Endothelial cell of umbilical vein (primary cell): ENCODE results near the gene NCKAP5. TPM values are rescaled to one million over a fixed set of nuclear protein-coding genes. Genes with fewer than 3 reads are reported as not detected.

Experiments used
- BruUV-seq: library from RNA; stranded (reverse); fragments of 400-500 nt; replicated peaks from 2 replicates; lab custom pipeline; 2021; lab: Mats Ljungman, UMichigan
- CTCF ChIA-PET: fragments of 300-600, 350-600 bp; sonication (Branson Sonifier 250); formaldehyde crosslinking; loops from one replicate; lab custom pipeline; 2021; ENCODE audit warnings: antibody characterized with exemption, inconsistent platforms; lab: Charles Lee
- POLR2A ChIA-PET: fragments of 300-600, 350-600 bp; sonication (Branson Sonifier 250); formaldehyde crosslinking; loops from one replicate; lab custom pipeline; 2021; ENCODE audit warnings: antibody characterized with exemption, inconsistent platforms; lab: Charles Lee
- DNase-seq: peaks from one replicate; pipeline ENCODE4 v3.0.0-alpha.2; 2011; ENCODE audit warnings: low read depth, low spot score
- FAIRE-seq: peaks from 2 replicates; lab custom pipeline; 2011; peaks lifted over from hg19 to GRCh38; lab: Jason Lieb, UNC
- H2AFZ ChIP-seq: 2 replicates; pipeline ENCODE4 v1.6.0; 2012; ENCODE audit warnings: low read depth, low read length, control low read depth, inconsistent platforms
- H3K27ac ChIP-seq: 2 replicates; pipeline ENCODE4 v1.5.1; 2011; ENCODE audit warnings: low read depth, mild to moderate bottlenecking, control low read depth, low read length, moderate library complexity; ENCODE audit not compliant: insufficient read depth
- H3K27me3 ChIP-seq, 2 experiments: 2 replicates each; pipeline versions ENCODE4 v1.6.0 to v1.6.1; 2011; ENCODE audit warnings: low read length in 2 of 2, mixed read lengths in 1 of 2; ENCODE audit not compliant: control insufficient read depth in 2 of 2, insufficient read depth in 2 of 2
- H3K36me3 ChIP-seq, 2 experiments: 2 replicates in 1 of 2; 3 replicates in 1 of 2; pipeline ENCODE4 v1.5.1; 2011; ENCODE audit warnings: low read length in 2 of 2, mild to moderate bottlenecking in 1 of 2, moderate library complexity in 1 of 2; ENCODE audit not compliant: control insufficient read depth in 2 of 2, insufficient read depth in 2 of 2; ENCODE audit errors: extremely low read depth in 1 of 2
- H3K4me1 ChIP-seq: 3 replicates; pipeline ENCODE4 v1.5.1; 2011; ENCODE audit warnings: mild to moderate bottlenecking, low read length; ENCODE audit not compliant: control insufficient read depth, insufficient read depth; ENCODE audit errors: extremely low read depth
- H3K4me2 ChIP-seq: 2 replicates; pipeline ENCODE4 v1.6.1; 2011; ENCODE audit warnings: low read length, control low read depth, mixed read lengths; ENCODE audit not compliant: insufficient read depth
- H3K4me3 ChIP-seq, 3 experiments: fragments of 200-600 bp in 1 of 3; sonication (generic), shearing (Covaris generic) in 1 of 3; replicated peaks in 1 of 3; 2 replicates each; pipeline ENCODE4 v1.5.1; 2011 to 2016; ENCODE audit warnings: control low read depth in 3 of 3, low read length in 3 of 3, mild to moderate bottlenecking in 2 of 3, inconsistent platforms in 1 of 3, low read depth in 1 of 3, moderate library complexity in 1 of 3; ENCODE audit not compliant: insufficient read depth in 1 of 3
- H3K79me2 ChIP-seq: 2 replicates; pipeline ENCODE4 v1.6.0; 2012; ENCODE audit warnings: low read length, inconsistent platforms; ENCODE audit not compliant: control insufficient read depth, insufficient read depth
- H3K9ac ChIP-seq: replicated peaks from 2 replicates; pipeline ENCODE3; 2011; ENCODE audit warnings: low read length, control low read depth; ENCODE audit not compliant: insufficient read depth; ENCODE audit errors: extremely low read depth
- H3K9me1 ChIP-seq: replicated peaks from 3 replicates; pipeline ENCODE4 v1.6.0; 2011; ENCODE audit warnings: mild to moderate bottlenecking, low read length; ENCODE audit not compliant: control insufficient read depth, insufficient read depth; ENCODE audit errors: extremely low read depth
- H3K9me3 ChIP-seq: replicated peaks from 2 replicates; pipeline ENCODE4 v1.5.1; 2012; ENCODE audit warnings: low read length, inconsistent platforms; ENCODE audit not compliant: control insufficient read depth, insufficient read depth
- H4K20me1 ChIP-seq: replicated peaks from 2 replicates; pipeline ENCODE3; 2011; ENCODE audit warnings: mild to moderate bottlenecking, low read length; ENCODE audit not compliant: control insufficient read depth, insufficient read depth; ENCODE audit errors: extremely low read depth
- CTCF ChIP-seq, 2 donors: IDR thresholded peaks; 1 replicate in 1 of 2; 2 replicates in 1 of 2; pipeline ENCODE4 v1.5.1; 2011; ENCODE audit warnings: low read length in 2 of 2, mild to moderate bottlenecking in 2 of 2, moderate library complexity in 2 of 2, control low read depth in 1 of 2, inconsistent platforms in 1 of 2, low read depth in 1 of 2; ENCODE audit not compliant: insufficient read depth in 1 of 2; ENCODE audit errors: extremely low read depth in 1 of 2
- EZH2 ChIP-seq: IDR thresholded peaks from 2 replicates; pipeline ENCODE4 v1.6.1; 2012; ENCODE audit warnings: borderline replicate concordance, low read depth, mild to moderate bottlenecking, moderate library complexity, low read length, inconsistent platforms; ENCODE audit not compliant: severe bottlenecking
- FOS ChIP-seq: IDR thresholded peaks from 2 replicates; pipeline ENCODE4 v1.6.1; 2011; ENCODE audit warnings: mild to moderate bottlenecking, low read length, moderate library complexity, borderline replicate concordance; ENCODE audit not compliant: insufficient read depth
- GATA2 ChIP-seq: IDR thresholded peaks from 2 replicates; pipeline ENCODE4 v1.7.0; 2011; ENCODE audit warnings: low read depth, mild to moderate bottlenecking, moderate library complexity, mixed read lengths, low read length; ENCODE audit not compliant: insufficient read length, insufficient read depth
- JUN ChIP-seq: IDR thresholded peaks from 2 replicates; pipeline ENCODE4 v1.6.1; 2011; ENCODE audit warnings: borderline replicate concordance, low read depth; ENCODE audit not compliant: insufficient read length, insufficient read depth
- MAX ChIP-seq: IDR thresholded peaks from 2 replicates; pipeline ENCODE4 v1.6.1; 2011; ENCODE audit not compliant: insufficient read depth, insufficient read length
- MYC ChIP-seq: IDR thresholded peaks from one replicate; pipeline ENCODE4 v1.6.1; 2011; ENCODE audit warnings: mild to moderate bottlenecking, low read depth, low read length
- POLR2A ChIP-seq: IDR thresholded peaks from 2 replicates; pipeline ENCODE4 v1.6.1; 2012; ENCODE audit warnings: low read depth, mild to moderate bottlenecking, control low read depth, low read length
- POLR2AphosphoS5 ChIP-seq: IDR thresholded peaks from 2 replicates; pipeline ENCODE4 v1.6.1; 2012; ENCODE audit warnings: low read depth, mild to moderate bottlenecking, control low read depth, low read length, moderate library complexity; ENCODE audit not compliant: insufficient read depth
- dilution Hi-C: fragments of 300-500 bp; cut with MboI; formaldehyde crosslinking; loops from one replicate; pipeline ENCODE4 v1.15.0; 2019; ENCODE audit warnings: low sequenced_read_pairs; ENCODE audit not compliant: extremely low pct_ligation_motif_present
- intact Hi-C: fragments of 100-400 bp; cut with micrococcal nuclease; formaldehyde crosslinking; loops from one replicate; pipeline ENCODE4 v1.10.0; 2022
- polyA plus RNA-seq, 4 experiments: library from polyadenylated mRNA; depleted of rRNA in 3 of 4; stranded (reverse) in 3 of 4; unstranded in 1 of 4; fragments of >200 nt; gene quantifications; 2 replicates each; pipeline versions ENCODE4 v1.2.1 to v1.2.3, GENCODE V29; 2011 to 2012; ENCODE audit warnings: missing spikeins in 1 of 4
- total RNA-seq: library from RNA; stranded (reverse); gene quantifications from 2 replicates; pipeline ENCODE4 v1.2.3, GENCODE V29; 2021

The NCKAP5 gene
- total and polyA plus RNA-seq, 2 donors (not counting 3 experiments of a cell fraction or from before 2014, with no cell fraction given): 0.47 to 3.3 TPM

- Histone ChIP-seq H3K9me3 (no peaks in the 10 kb centered on the region), H3K27me3 (peaks cover 0 to 5% of the 10 kb centered on the region in 2 experiments), H3K9ac (no peak overlapping the region), H3K4me2 (no peak overlapping the region), H3K4me3 (no peak overlapping the region), H3K9me1 (no peaks in the 10 kb centered on the region), H2AFZ (no peak overlapping the region), H4K20me1 (no peaks in the 10 kb centered on the region), H3K79me2 (no peaks in the 10 kb centered on the region), H3K4me1 (no peaks in the 10 kb centered on the region), H3K27ac (no peak overlapping the region), H3K36me3 (no peaks in the 10 kb centered on the region)
- no TSS peak for BruUV-seq
- TF ChIP-seq FOS: no peak
- TF ChIP-seq EZH2: no peak
- TF ChIP-seq MYC: no peak
- no peak for TF ChIP-seq POLR2A
- TF ChIP-seq POLR2AphosphoS5: no peak
- TF ChIP-seq MAX: no peak
- TF ChIP-seq GATA2: no peak
- no peak for TF ChIP-seq CTCF (IDR thresholded peaks at IDR 0.05; ENCODE audit: extremely low read depth in 1 of 2, insufficient read depth in 1 of 2, low read depth in 1 of 2, low read length in 2 of 2)
- no peak for TF ChIP-seq JUN
- CTCF ChIA-PET: no interaction called here
- DNase-seq: no peak
- intact Hi-C loops (no loop called here), dilution Hi-C loops (no loop called here)
- POLR2A ChIA-PET: no interaction called here
- no peak for FAIRE-seq
These were observed 934.6 kb downstream of the NCKAP5 start for GRCh38 chr2:132633635-132634034.
